NCI-H1105 treated with DMSO at 0.1 percent for 48 hours (cell line): Measurements from ENCODE around the gene GRAMD2A.

Experiments used
- DNase-seq: peaks from one replicate; lab custom pipeline; 2025; lab: John Stamatoyannopoulos, UW

GRAMD2A gene

DNA sequence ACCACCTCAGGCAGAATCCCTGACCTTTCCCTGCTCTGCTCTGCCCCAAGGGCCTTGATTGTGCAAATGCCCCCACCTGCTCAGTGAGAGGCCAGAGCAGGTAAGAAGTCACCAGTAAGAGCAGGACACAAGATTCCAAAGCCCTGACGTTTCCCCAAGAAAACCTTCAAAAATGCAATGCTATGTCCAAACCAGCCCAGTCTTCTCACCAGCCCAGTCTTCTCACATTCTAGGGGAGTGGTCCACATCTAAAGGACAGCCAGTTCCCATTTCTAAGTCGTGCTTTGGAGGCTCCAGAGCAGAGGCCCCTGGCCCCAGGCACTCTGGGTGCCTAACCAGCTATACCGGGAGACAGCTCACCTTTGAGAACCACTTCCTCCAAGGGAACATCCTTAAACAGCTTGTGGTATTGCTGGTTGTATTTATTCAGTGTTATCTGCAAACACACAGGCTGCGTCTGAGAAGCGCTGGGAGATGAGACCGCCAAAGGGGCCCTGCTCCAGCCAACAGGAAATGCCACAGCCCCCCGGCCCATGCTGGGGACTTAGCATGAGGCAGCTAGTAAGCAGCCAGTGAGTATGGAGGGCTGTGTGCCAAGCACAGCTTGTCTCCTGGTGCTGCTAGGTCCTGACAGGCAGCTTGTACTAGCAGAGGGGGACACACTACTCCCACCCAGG, 29.3 kb downstream of the GRAMD2A start:
- DNase-seq = no peak

DNA sequence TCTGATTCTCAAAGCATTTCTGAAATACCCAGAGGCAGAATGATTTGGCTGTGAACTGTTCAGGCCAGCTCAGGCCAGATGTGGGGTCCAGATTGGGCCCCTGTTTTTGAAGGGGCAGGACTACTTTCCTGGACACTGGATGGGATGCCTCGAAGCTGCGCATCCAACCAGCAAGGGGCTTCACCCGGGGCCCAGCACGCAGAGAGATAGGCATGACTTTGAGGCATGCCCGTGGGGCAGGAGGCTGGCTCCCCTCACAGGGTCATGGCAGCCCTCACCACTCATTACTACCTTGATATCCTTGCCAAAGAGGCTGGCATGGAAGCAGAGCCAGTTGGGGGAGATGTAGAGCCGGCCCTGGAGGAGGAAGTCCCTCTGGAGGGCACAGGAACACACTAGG, 30.1 kb downstream of the GRAMD2A start:
- no peak for DNase-seq

DNA sequence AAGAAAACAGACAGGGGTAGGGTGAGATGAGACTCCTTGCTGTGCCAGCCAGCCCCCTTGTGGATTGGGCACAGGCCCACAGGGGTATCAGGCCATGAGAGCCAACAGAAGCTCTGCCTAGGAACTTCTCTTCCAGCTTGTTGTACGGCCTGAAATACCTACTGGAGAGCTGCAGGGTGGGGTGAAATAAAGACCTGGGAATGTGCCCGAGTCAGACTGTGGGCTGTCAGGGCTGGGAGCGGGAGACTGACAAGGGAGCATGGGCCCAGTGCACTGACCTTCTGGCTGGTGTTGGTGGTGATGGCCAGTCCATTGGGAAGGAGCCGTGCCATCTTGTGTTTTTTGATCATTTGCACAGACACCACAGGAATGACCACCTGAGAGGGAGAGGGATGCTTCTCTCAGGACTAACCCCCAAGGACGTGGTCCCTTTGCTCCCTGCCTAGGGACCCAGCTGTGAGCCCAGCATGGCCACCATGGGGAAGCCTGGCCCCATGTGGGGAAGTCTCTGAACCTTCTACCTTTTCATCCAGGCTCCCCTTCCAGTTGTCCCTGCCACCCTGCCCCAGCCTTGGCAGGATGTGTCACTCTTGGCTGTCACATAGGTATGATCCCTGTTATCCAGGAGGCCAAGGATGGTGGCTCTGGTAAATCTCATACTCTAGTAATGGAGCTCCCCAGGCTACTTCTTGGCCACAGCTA, 30.7 kb downstream of the GRAMD2A start:
- DNase-seq = no peak

DNA sequence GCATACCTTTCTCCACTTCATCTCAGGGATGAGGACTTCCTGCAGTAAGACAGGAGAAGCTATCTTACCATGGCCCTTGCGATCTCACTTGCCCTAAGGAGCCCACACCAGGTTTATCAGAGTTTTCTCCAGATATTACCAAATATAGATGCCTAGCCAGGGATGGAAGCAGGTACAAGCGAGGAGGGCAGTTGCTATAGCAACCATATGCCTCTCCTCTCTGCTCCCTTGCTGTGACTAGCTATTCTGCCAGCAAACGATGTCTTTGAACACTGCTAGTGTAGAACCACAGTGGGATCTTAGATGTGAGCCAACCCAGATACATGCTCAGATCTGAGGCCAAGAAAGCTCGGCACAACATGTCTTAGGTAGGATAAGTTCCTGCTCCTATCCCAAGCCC, 33.9 kb downstream of the GRAMD2A start:
- DNase-seq = no peak

DNA sequence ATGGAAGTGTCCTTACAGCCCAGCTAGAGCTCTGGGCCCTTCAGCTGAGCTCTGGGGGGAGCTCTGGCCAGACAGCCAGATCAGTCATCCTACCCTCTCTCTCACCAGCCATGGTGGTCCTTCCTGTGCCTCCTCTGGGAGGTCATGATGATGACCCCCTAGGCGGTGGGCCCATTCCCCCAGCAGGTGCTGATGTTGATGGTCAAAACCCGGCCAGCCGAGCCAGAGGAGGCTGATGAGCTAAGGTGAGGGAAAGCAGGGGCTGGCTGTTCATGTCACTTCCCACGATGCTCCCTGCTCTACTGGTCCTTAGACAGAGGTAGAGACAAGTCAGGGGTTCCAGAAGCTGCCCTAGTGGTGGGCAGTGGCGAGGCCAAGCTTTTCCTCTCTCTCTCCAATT, 35.0 kb downstream of the GRAMD2A start:
- DNase-seq = no peak

DNA sequence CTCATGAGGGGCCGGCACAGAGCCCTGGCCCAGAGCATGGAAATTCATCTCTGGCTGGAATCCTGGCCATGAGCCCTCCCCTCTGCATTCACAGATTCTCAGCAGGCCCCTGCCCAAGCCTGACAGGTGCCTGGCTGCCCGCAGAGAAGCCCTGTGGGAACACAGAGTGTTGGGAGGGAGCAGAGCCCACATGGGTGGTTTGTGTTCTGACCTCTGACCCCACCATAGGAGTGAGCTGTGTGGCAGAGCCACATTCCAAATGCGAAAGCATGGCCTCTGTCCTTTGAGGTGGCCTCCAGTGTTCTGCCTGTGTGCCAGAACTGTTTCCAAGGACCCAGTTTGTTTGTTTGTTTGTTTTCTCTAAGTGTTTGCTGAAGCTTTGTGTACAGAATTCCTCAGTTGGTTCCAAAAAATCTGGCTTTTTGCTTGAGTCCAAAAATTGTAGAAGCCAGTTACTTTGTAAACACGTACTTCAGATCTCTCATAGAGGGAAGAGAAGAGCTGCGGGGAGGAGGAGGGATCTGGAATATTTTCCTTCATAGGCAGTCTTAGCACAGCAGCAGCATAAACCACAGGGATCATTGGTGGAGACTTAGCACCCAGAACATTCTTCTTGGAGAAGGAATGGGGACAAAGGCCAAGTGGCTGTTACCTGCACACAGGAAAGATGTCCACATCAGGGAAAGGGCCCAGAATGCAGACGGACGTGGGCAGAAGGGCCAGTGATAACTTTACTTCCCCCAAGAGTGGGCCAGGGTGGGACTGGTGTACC, 36.0 kb downstream of the GRAMD2A start:
- DNase-seq = no peak

DNA sequence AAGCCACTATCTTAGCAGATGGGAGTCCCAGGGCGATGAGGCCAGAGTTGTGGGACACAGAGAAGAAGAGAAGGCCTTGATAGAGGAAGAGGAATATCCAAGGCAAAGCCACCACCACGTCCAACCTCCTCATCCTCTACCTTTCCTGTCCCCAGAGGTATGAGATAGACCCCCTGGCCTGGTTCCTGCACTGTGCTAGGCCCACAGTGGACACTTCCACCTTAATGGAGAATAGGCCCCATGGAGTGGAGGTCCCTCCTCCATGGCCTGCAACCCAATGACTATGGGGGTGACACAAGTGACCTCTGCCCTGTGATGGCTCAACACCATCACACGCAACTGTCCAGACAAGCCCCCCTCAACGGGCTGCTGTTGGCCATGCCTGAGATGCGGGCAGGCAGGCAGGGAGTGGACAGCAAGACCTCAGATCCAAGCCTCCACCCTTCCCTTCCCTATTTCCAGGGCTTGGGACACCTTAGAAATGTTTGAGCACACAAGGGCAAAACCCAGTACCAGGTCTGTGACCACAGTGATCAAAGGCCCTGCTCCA, 36.8 kb downstream of the GRAMD2A start:
- DNase-seq = no peak

DNA sequence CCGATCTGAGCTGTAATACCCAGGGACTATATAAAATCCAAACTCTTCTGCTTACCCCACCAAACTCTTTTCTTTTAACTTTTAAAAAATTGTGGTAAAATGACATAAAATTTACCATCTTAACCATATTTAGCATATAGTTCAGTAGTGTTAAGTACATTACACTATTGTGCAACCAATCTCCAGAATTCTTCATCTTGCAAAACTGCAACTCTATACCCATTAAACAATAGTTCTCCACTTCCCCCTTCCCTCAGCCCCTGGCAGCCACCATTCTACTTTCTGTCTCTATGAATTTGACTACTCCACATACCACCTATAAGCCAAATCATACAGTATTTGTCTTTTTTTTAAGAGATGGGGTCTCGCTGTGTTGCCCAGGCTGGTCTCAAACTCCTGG, 40.7 kb downstream of the GRAMD2A start:
- no peak for DNase-seq

DNA sequence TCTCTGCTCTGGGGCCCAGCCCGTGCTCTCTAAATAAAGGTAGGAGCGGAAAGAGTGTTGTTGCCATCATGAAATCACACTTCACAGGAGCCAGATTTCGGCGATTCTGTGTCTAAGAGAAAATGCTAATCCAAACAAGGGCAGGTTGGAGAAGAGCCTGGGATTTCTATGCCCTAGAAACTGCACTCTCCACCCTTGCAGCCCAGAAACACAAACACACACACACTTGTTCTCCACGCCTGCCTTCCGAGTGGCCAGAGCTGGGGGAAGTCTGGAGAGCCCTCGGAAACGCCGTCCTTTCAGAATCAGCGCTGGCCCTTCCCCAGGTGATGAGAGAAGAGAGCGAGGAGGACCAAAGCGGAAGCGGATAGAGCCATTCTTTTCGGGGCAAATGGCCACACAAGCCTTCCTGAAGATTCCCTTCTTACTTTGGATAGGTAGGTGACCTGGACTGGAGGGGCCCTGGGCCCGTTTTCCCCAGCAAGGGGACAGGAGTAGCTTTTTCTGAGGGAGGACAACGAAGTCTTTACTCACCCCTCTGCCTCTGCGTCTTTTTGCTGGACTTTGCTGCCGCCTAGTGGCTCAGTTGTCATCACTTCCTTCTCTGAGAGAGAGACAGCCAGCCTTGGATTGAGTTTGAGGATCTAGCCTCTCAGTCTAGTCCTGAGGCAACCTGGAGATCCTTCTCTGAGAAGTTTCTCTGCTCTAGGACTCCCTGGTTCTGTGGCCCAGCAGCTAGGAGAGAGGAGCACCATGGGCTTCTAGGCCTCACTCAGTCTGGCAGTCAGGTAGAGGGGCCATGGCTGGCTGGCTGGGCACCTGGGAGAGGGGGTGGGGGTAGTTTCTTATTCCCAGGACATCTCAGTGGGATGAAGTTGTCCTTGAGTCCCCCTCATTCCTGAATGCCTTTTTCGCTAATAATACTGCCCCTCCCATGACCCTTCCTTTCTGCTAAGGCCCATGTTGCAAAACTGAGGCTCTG, 41.7 kb downstream of the GRAMD2A start:
- peak; percentile 88 for DNase-seq

DNA sequence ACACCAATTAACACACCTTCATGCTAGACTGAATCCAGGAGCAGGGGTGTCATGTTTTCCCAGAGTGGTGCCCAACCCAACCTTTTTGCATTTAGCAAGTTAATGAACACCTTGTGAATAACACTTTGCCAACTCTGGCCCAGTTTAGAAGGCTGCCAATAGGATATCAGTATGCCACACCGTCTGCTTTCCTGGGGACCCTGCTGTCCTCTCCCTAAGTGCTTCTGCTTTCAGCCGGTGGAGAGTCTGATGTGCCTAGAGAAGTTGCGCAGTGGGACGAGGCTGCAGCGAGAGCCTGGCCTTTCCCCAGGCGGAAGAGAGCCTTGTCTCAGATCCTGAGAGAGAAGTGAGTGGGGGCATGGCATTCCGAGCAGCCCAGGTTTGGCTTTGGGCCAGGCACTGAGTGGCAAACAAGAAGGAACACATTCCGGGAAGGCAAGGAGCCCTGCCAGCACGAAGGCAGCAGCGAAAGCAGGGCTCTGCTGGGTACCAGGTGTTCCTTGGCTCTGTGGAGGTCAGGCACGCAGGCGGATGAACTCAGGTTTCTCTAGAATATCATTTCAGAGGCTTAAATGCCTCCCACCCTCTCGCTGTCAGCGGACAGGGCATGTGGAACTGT, 42.5 kb downstream of the GRAMD2A start:
- peak; percentile 97 for DNase-seq

DNA sequence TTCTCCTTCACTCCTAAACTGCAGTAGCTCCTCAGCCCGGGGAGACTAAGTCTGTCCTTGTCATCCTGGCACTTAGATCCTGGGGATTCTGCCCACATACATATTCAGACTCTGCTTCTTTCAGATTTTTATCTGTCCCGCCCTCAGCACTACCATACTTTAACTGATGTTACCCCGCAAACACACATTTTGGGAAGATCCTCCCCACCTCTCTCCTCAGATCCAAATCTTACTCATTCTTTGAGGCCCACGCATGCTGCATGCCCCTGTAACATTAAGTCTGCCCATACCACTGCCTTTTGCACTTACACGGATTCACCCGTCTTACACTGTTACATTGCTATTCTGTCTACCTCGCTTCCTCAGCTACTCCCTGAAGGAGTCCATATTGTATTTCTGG, 43.3 kb downstream of the GRAMD2A start:
- DNase-seq = no peak

DNA sequence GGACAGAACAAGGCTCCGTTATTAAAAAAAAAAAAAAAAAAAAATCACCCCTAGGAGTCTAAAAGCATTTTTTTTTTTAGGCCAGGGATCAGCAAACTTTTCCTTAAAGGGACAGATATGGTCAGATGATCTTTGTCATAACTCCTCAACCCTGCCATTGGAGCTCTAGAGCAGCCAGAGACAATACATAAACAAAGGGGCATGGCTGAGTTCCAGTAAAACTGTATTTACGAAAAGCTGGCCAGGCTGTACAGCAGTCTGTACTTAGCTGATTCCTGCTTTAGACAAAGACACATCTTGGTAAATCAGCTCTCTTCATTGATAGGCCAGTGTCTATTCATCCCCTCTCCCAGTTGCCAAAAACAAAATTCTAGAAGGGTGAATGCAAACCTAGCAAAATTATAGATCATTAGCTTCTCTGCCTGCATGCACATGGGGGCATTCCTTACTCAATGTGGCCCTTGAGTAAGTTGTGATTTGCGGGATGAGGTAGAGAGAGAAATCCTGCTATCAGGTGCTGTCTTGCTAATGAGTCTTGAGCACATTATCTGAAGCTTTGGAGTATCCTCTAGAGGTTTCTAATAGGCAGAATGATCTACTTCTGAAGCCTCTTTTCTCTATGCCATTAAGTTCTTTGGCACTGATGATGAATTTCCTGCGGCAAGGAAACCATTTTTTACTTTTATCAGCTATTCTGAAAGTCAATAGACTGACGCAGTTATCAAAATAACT, 44.2 kb downstream of the GRAMD2A start:
- peak; percentile 56 for DNase-seq

DNA sequence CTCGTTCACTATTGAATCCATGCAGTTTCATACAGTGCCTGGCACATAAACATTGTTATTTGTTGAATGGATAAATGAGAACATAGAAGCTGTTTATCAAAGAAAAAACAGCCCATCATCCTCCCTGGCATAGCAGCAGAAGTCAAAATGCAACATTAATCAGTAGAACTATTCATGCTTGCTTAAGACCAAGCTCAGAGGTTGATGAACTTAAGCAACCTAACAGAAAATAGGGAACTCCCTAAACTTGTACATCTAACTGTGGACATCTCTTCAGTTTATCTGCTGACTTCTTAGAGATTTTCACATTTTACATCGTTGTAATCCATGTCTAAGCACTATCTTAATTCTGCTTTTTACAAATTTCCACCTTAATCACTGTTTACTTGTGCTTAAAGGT, 50.2 kb downstream of the GRAMD2A start:
- no peak for DNase-seq

DNA sequence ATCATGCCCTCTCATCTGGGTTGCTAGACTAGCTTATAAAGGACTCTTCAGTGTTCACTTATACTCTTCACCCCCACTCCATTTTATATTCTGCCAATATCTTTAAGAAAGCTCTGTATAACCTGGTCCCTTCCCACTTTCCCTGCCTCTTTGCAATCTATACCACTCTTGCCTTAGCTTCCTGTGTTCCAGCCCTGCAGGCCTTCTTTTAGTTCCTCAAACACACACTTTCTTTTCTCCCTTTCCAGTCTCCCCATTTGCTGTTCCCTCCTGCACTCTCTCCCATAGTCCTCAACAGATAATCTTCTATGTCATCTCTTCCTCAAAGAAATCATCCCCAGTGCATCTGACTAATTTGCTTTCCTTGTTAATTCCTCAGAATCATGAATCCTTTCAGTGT, 50.7 kb downstream of the GRAMD2A start:
- DNase-seq = no peak

DNA sequence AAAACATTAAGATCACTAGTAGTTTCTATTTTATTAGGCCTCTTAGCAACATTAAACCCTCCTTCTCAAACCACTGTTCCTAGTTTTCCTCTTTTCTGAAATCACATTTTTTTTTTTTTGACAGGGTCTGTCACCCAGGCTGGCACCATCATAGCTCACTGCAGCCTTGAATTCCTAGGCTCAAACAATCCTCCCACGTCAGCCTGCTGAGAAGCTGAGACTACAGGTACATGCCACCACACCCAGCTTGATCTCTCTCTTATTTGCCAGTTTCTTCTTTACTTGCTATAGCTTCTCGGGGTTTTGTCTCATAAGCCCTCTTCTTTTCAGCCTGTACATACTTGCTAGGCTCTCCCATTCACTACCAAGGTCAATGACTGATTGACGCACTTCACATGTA, 51.4 kb downstream of the GRAMD2A start:
- DNase-seq = no peak

DNA sequence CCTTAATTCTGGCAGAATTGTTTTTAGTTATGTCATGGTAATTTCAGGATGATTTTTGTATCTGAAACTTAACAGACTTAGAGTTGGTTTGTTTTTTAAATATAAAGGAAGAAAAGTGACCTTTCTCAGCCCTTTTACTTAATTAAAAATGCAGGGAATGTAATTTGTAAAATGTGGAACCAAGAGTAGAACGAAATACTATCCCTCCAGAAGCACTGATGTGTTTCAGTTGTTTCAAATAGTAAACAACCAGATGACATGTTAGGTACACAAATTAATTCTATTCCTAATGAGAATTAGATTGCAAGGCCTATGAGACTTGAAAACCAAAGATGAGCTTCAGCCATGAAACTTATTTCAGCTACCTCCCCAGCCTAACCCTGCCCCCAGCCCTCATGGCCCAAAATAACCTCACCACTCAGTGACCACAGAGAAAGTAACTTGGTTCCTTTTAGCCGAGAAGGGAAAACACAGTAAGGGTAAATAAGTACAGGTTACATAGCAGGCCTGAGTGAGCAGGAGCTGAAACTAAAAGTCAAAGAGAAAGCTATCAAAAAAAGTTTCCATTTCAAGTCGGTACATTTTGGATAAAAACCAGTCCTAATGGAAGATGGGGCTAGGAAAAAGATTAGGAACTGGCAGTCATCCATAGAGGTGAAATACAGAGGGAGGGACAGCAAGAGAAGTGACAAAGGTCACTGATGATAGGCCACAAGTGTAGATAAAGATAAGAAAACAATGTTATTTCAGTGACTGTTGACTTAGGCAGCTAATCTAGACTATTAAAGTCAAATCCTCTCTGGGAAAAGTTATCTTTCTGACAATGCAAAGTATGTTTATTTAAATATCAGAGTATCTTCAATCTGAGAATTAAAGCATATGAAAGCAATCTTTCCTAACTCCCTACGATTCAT, 56.2 kb downstream of the GRAMD2A start:
- DNase-seq = no peak

DNA sequence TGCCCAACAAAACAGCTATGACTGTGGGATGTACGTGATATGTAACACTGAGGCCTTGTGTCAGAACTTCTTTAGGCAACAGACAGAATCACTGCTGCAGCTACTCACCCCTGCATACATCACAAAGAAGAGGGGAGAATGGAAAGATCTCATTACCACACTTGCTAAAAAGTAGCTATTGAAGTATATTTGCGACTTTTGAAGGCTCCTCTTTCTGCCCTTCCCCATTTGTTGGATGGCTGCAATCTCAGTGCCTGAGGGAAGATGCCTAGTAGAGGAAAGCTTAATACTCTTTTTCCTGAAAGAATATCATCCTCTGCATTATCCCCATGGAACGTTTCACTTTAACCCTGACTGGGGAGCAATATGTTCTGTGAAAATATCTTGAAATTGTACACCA, 57.5 kb downstream of the GRAMD2A start:
- DNase-seq = no peak

DNA sequence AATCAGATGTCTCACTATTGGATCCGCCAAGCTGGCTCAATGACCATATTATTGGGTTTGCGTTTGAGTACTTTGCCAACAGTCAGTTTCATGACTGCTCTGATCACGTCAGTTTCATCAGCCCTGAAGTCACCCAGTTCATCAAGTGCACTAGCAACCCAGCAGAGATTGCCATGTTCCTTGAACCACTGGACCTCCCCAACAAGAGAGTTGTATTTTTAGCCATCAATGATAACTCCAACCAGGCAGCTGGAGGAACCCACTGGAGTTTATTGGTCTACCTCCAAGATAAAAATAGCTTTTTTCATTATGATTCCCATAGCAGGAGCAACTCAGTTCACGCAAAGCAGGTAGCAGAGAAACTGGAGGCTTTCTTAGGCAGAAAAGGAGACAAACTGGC, 57.9 kb downstream of the GRAMD2A start:
- no peak for DNase-seq
